HG03025 (cell line): Measurements from ENCODE around the gene POLR1D.

Experiments
- ATAC-seq: cut with Tn5 transposase; IDR thresholded peaks from one replicate; pipeline ENCODE4 v1.9.1; 2021; ENCODE audit warnings: mild to moderate bottlenecking, moderate library complexity; ENCODE audit not compliant: unreplicated experiment, low FRiP score

POLR1D gene

GRCh38 chr13:27670861-27671260 is 49.2 kb downstream of the POLR1D start:
- ATAC-seq, result no peak

DNA sequence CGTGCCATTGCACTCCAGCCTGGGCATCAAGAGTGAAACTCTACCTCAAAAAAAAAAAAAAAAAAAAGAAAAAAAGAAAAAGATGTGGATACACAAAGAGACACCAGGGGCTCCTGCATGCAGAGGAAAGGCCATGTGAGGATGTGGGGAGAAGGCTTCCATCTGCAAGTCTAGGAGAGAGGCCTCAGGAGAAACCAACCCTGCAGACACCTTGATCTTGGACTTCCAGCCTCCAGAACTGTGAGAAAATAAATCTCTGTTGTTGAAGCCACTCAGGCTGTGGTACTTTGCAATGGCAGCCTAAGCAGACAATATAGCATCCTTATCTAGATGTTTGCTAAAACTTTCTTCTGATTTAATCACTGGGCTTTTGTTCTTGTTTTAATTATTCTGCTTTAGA is 50.3 kb downstream of the POLR1D start:
- ATAC-seq, result no peak
